DMS114 treated with DMSO at 0.1 percent for 48 hours (cell line): Measurements from ENCODE around the gene MOV10L1.

ENCODE experiments used
- DNase-seq: peaks from one replicate; lab custom pipeline; 2025; ENCODE audit not compliant: unreplicated experiment; lab: John Stamatoyannopoulos, UW

Gene MOV10L1

DNA sequence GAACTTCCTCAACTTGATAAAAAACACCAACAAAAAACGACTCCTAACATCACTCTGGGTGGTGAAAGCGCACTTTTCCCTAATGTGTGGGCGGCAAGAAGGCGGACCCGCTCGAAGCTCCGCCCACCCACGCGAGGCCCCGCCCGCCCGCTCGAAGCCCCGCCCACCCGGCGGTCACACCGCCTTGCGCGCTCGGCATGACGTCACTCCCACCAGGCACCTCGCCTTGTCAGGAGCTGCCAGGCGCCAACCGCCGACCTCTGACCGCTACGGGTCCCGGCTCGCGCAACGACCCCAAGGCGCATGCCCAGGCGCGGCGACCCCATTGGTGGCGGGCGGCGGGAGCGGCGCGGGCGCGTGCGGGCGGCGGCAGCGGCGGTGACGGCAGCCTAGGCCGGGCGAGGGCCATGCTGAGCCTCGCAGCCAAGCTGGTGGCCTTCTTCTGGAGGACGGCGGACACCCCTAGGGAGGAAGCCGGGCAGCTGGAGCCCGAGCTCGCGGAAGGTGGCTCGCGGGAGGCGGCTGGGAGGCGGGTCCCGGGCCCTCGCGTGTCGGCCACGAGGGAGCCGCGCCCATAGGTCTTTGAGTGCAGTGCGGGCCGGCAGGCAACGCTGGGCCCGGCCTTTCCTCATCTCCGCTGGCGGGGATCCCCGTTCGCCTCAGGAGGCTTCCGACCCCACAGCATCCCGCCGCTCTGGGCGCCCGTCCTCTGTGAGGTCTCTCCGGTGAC lies at the start of gene MOV10L1:
Gene MOV10L1, plus strand, starts transcription at position 325 of the 730 bp plus-strand sequence. Its CDS starts 83 bp downstream, at position 408.
- no peak for DNase-seq

DNA sequence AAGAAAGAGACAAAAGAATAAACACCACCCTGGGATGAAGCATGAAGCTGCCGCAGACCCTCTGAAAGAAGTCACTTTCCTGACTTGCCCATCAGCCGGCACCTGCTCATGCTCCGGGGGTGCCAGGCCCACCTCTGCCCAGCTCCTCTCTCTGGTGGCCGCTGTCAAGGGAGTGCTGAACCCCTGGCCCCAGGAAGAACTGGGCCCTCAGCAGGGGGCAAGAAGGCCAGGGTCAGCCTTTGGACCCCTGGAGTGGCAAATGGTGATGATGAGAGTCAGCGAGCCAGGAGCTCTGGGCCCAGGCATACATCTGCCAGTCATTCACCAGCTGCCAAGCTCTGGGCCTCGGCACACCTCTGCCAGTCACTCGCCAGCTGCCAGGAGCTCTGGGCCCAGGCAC lies 49.1 kb upstream of the MOV10L1 start:
- no peak for DNase-seq

DNA sequence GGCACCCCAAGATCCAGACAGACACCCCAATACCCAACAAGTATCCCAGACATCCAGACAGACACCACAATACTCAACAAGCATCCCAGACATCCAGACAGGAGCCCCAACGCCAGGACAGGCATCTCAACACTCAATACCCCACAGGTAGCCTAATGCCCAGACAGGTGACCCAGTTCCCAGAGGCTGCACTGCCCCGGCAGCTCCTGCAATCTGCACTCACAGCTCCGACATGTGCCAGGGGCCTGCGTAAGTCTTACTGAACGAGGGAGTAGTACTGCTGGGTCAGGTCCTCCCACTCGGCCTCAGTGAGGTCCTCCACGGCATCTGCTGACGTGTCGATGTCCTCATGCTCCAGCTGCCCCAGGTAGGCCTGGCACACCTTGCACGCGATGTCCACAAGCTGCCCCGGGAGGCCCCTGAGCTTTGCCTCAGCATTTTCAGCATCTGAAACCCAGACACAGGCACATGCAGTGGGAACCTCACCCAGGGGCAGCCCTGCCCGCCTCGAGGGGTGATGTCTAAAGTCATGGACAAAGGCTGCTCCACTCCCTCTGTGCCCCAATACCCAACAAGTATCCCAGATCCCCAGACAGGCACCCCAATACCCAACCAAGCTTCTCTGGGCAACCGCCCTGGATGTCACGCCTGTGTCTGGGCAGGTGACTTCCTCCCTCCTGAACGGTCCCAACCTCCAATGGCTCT lies 48.3 kb upstream of the MOV10L1 start:
- no peak for DNase-seq

DNA sequence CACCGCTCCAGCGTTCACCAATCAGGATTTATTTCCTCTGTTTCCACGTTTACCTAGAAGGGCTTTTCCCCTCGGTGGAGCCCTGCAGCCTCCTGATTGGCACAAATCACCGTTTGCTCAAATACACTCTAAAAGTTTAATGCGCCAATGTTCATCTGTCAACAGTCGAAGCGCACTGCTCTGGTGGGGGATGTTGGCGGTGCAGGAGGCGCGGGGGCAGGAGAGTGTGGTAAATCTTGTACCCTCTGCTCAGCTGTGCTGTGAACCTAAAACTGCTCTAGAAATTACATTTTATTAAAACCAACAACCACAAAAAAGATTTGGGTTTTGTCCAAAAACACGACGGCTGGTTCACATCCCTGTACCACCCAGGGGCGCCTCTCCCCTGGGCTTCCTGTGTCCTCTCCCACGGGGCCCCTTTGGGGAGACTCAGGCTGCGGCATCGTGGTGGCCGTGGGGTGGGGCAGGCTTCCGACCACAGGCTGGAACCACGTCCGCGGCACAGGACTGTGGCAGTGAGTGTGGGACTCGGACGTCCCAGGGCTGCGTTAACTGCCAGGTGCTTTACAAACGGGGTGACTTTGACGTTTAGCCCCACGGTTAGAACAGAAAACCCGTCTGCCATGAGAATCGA lies 45.2 kb upstream of the MOV10L1 start:
- no peak for DNase-seq

DNA sequence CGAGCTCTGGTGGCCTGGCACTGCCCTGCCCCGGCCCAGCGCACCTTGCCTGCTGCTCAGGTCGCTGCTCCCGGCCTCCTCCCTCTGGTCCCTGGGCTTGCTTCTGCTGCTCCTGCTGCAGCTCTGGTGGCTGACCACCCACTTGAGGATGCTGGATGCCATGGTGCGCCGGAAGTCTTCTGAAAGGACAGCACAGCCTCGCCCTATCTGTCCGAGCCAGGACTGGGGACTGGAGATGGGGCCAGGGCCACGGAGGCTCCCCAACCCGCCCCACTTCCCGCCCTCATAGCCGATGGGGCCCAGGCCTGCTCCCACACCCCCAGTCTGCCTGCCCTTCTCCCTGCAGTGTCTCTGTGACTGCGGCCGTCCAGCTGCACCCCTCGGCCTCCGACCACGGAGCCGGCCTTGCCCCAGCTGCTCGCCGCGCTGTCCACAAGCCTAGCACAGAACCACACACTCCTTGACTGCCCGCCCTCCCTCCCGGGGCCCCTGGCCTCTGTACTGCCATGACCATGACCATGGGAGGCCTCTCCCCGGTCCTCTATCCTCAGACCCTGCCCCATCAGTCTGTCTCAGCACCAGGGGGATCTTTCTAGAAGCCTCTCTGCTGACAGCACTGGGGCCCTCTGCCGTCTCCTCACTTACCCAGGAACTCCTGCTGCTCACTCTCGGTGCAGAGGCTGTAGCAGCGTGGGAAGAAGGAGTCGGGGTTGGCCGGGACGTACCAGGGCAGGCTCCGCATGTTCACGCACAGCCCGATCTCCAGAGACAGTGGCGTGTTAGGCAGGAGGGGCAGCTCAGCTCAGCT lies 44.4 kb upstream of the MOV10L1 start:
- DNase-seq = no peak

DNA sequence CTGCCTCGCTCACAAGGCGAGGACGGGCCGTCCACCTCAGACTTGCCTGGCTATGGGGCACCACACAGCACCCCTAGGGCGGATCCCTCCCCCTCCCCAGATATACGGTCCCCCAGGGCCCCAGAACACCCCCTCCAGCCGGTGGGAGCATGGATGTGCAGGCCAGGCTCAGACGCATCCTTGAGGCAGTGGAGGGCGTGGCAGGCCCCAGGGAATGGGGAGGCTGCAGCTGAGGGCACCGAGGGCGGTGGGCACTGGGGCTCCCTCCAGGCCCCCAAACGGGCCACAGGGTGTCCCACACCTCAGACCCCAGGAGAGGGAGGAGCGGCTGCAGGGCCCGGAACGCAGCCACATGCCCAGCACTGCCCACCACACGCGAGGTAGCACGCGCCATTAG lies 43.8 kb upstream of the MOV10L1 start:
- no peak for DNase-seq

DNA sequence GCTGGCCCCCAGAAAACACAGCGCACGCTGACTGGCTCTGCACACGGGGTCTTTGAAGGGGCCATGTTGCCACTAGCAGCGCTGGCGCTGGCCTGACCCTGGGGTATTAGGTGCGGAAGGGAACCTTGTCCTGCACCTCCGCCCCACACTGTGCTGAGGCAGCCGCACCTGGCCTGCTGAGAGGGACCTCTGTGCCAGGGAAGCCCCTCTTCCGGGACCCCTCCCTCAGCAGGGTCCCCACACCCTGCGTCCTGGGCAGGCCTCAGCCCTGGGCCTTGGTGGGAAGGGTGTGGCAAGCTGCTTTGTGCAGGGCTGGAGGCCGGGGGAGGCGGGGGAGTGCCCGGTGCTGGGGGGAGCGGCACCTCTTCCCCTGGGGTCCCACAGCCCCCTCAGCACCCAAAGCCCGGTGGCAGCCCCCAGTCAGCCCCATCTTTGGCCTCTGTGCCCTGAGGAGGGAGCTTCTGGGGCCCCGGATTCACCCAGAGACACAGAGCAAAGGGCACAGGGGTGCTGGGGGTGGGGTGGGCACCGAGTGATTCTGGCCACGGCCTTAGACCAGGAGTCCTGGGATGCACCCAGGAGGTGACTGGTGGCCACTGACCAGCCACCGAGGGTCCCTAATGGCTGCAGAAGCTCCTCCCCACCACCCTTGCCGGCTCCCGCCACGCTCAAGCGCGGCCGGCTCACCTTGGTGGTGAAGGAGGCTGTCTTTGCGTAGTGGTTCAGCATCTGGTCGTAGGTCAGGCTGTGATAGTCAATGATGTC lies 43.1 kb upstream of the MOV10L1 start:
- no peak for DNase-seq

DNA sequence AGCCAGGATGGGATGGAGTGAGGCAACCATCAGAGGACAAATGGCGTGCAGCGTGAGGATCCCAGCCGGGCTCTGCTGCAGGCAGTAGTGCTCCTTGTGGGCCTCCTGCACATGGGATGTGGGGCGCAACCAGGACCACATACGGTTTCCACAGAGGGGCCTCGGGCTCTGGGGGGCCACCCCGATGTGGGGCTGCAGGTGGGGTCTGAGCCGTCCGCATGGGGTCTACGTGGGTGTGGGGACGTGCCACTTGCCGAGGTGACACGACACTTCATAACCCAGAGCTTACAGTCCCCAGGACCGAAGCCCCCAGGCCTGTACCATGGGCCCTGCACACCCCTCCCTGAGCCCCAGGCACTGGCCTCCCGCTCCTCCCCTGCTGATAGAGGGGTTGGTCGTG lies 42.5 kb upstream of the MOV10L1 start:
- DNase-seq = no peak

DNA sequence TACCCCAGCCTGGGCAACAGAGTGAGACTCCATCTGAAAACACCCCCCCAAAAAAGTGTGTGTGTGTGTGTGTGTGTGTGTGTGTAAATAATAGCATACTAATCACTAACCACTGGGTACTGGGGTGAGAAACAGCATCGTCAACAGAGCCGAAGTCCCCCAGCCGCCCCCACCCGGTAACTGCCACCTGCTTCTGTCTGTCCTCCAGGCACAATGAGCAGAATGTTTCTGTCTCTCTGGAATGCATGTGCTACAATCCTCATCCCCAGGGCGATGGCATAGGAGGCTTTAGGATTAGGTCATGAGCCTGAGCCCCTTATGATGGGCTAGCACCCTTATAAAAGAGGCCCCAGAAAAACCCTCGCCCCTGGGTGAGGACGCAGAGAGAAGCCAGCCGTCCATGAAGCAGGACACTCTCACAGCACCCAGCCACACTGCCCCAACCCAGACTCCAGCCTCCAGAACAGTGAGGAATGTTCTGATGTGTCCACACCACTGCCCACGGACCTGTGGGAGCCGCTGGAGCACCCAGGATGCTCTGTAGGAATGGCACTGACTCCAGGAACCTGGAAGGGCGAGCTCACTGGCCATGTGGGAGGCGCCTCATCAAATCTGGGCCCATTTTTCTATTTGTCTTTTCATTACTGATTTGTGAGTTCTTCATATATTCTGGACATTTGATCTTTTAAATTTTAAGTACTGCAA lies 41.6 kb upstream of the MOV10L1 start:
- DNase-seq = no peak

DNA sequence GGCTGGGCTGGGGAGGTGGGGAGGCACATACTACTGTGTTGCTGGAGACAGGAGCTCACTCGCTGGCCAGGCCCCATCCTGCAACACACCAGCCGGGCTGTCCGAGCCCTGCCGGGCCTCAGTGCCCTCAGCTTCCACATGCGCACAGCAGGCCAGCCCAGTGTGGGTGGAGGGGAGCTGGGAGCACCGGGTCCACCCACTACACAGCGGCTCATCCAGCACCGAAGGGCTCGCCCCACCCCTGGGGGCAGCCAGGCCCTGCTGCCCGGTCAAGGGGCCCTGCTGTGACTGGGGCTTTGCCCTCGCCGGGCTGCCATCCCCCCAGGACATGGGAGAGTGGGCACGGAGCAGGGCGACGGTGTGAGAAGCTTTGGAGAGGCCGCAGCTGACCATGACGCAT lies 41.0 kb upstream of the MOV10L1 start:
- DNase-seq = no peak

DNA sequence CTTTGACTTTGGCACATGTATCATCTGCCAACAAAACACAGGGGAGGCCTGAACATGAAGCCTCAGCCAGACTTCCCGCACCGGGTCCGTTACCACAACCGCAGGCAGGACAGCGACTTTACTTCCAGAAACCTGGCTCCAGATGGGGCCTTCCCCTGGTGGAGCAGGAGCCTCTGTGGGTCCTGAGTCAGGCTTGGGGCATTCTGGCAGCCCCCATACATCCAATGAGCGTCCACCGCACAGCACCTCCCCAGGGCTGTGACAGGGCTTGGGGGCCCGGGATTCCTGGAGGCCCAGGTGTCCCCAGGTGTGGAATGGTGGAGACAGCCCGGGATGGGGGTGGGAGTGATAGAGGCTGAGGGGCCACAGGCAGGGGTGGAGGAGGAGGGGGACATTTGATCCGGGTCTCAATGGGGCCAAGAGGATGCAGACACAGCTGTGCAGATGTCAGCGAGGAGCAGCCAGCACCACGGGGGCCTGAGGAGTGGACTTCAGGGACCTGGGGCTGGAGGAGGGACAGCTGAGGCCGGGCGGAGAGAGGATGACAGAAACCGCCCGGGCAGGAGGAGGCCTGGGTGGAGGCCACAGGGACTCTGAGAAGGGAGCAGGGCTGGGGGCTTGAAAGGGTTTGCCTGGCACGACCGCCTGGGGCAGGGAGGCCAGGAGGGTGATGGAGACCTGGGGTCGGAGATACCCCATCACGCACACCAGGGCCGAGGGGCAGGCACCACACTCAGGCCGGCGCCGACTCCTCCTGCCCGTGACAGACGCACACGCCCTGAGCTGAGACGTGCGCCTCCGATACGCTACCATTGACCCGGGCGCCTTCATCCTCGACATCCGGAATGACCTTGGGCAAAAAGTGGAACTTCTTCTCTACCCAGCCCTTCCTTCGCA lies 40.3 kb upstream of the MOV10L1 start:
- DNase-seq = no peak

DNA sequence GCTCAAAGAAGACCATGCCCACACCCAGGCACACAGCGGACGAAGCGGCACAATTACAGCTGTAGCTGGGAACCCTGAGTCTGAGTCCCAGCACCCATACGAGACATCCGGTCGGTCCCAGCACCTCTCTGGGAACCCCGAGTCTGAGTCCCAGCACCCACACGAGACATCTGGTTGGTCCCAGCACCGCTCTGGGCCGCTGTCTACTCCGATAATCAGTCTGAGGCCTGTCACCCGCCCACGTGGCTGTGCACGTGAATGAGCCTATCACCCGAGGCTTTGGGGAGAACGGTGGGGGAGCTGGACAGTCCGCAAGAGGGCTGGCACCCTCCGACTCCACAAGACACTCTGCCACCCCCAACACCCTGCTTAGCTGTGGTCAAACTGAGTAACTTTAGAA lies 37.9 kb upstream of the MOV10L1 start:
- DNase-seq = no peak

DNA sequence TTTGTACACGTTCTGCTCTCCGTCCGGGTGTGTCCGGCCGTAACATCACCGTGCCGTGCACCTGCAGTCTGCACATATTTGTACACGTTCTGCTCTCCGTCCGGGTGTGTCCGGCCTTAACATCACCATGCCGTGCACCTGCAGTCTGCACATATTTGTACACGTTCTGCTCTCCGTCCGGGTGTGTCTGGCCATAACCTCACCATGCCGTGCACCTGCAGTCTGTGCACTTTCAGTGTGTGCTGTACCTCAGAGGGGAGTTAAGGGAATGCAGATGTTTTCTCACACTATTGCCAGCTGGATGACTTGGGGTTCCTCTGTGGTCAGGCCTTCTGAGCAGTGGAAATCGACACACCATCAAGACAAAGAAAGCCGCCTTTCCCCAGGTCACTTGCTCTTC lies 35.9 kb upstream of the MOV10L1 start:
- no peak for DNase-seq

DNA sequence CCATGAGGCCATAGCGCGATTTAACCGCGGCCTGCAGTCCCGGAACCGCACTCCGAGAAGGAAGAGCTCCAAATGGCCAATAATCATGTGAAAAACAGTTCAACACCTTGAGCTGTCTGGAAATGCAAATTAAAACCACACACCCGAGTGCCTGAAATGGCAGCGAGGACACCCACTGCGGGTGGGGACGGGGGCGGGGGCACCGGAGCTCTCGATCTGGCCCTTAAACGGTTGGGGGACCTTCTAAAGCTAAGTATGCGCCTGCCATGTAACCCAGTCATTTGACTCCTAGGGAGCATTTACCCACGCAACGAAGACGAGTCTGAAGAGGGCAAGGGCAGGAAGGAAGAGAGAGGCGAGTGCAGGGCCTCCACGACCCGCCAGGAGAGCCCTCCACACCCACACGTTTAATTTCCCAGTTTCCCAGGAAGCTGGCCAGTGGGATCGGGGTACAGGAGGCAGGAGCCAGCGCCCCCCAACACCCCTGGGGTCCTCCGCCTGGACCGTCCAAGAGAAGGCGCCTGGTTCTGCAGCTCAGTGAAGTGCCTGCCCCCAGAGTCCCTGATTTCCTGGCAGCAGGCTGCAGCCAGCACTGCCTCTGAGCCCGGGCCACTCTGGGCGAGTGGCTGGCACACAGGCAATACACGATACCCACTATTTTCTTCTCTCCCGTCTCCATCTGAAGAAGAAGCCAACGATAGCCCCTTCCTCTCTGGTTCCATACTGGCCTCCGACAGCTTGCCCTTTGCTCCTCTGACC lies 33.4 kb upstream of the MOV10L1 start:
- DNase-seq = no peak

DNA sequence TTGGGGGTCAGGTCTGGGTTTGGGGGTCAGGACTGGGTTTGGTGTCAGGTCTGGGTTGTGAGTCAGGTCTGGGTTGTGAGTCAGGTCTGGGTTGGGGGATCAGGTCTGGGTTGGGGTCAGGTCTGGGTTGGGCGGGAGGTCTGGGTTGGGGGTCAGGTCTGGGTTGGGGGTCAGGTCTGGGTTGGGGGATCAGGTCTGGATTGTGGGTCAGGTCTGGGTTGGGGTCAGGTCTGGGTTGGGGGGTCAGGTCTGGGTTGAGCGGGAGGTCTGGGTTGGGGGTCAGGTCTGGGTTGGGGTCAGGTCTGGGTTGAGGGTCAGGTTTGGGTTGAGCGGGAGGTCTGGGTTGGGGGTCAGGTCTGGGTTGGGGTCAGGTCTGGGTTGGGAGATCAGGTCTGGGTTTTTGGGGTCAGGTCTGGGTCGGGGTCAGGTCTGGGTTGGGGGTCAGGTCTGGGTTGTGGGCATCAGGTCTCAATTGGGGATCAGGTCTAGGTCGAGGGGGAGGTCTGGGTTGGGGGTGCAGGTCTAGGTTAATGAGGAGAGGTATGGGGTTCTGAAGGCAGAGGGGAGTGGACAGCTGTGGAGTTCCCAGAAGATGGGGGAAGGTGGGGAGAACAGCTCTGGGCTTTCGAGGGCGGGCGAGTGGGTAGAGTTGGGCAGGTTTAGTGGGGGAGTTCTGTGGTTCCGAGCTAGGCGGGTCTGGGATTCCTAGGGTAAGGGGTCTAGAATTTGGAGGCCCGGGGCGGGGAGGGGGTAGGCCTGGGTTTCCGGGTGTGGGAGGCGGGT lies 32.3 kb upstream of the MOV10L1 start:
- no peak for DNase-seq

DNA sequence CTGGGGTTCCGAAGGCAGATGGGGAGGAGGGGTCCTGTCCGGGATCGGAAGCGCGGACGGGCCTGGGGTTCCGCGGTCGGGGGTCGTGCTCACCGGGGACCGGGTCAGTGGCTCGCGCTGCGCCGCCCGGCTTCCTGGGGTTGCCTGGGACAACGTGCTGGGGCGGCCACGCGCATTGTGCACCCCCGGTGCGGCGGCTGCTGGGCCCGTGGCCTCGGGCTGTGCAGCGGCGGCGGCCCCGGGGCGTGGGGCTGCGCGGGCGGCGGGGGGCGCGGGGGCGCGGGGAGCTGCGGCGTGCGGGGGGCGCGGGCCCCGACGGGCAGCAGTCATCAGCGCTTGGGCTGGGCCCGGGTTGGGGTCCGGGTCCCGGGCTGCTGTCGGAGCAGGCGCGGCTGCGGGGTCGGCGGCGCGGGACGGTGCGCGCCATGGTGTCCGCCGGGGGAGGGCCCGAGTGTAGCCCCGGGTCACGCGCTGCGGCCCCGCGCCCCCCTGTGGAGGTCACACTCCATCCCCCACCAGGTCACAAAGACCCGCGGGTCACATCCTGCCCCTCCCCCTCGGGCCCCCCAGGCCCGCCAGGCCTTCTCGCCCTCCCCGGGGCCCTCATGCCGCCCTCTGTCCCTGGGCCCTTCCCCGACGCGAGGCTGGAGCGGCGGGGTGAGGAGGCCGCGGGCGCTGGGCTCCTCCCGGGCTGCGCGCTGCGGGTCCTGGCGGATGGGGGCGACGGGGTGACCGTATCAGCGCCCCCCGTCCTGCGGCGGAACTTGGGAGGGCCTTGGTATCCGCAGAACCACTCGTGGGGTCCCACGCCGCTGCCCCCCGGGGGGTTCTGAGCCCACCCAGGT lies 31.5 kb upstream of the MOV10L1 start, which contains the start of gene TTLL8:
Gene TTLL8, minus strand, starts transcription at position 238 of the 845 bp plus-strand sequence.
- DNase-seq = no peak
